WERI-Rb-1 (cell line): Measurements from ENCODE around the gene MPP3.

Source experiments
- DNase-seq: peaks from one replicate; pipeline ENCODE4 v3.0.0-alpha.2; 2020
- H3K27ac ChIP-seq: fragments of 250-450 bp; sonication (Bioruptor Pico); 2 replicates; pipeline ENCODE4 v1.5.1; 2020; ENCODE audit warnings: mild to moderate bottlenecking, moderate library complexity
- H3K27me3 ChIP-seq: fragments of 250-450 bp; sonication (Bioruptor Pico); 2 replicates; pipeline ENCODE4 v1.5.1; 2021; ENCODE audit warnings: mild to moderate bottlenecking, low read depth, moderate library complexity; ENCODE audit not compliant: insufficient read depth, severe bottlenecking
- H3K36me3 ChIP-seq: fragments of 250-450 bp; sonication (Bioruptor Pico); 2 replicates; pipeline ENCODE4 v1.5.1; 2020; ENCODE audit warnings: mild to moderate bottlenecking, moderate library complexity
- H3K4me3 ChIP-seq: 2 replicates; pipeline ENCODE4 v1.5.1; 2011; ENCODE audit warnings: low read depth, mild to moderate bottlenecking, control low read depth, low read length
- H3K9me3 ChIP-seq: fragments of 250-450 bp; sonication (Bioruptor Pico); 2 replicates; pipeline ENCODE4 v1.5.1; 2021; ENCODE audit warnings: mild to moderate bottlenecking, moderate library complexity; ENCODE audit not compliant: severe bottlenecking
- TF ChIP-seq, protein P1 (sequence below): IDR thresholded peaks from 2 replicates; pipeline ENCODE4 v1.5.1; 2011; ENCODE audit warnings: low read depth, mild to moderate bottlenecking, control low read depth, inconsistent platforms, low read length

Gene MPP3

DNA sequence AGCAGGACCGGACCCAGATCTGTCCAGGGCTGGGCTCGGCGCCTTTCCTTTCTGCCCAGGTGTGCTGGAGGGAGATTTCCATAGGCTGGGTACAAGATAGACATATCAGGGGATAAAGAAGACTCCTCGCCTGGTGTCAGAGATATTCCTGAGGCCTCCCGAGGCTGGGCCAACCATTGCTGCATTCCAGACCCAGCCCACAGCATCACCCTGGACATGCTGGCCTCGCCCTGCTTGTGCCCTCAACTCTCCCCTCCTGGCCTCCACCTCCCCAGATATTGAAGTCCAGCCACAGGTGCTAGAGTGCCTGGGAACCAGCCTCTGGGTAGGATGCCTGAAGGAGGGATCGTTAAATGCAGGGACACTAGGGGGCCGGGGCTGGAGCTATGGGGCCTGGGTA, 16.2 kb upstream of the MPP3 start:
- Histone ChIP-seq H3K9me3 (no peaks in the 10 kb centered on the region), H3K4me3 (no peak overlapping the region), H3K27me3 (no peaks in the 10 kb centered on the region), H3K36me3 (no peaks in the 10 kb centered on the region), H3K27ac (no peak overlapping the region)
- TF ChIP-seq, protein P1, sequence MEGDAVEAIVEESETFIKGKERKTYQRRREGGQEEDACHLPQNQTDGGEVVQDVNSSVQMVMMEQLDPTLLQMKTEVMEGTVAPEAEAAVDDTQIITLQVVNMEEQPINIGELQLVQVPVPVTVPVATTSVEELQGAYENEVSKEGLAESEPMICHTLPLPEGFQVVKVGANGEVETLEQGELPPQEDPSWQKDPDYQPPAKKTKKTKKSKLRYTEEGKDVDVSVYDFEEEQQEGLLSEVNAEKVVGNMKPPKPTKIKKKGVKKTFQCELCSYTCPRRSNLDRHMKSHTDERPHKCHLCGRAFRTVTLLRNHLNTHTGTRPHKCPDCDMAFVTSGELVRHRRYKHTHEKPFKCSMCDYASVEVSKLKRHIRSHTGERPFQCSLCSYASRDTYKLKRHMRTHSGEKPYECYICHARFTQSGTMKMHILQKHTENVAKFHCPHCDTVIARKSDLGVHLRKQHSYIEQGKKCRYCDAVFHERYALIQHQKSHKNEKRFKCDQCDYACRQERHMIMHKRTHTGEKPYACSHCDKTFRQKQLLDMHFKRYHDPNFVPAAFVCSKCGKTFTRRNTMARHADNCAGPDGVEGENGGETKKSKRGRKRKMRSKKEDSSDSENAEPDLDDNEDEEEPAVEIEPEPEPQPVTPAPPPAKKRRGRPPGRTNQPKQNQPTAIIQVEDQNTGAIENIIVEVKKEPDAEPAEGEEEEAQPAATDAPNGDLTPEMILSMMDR: no peak
- no peak for DNase-seq

DNA sequence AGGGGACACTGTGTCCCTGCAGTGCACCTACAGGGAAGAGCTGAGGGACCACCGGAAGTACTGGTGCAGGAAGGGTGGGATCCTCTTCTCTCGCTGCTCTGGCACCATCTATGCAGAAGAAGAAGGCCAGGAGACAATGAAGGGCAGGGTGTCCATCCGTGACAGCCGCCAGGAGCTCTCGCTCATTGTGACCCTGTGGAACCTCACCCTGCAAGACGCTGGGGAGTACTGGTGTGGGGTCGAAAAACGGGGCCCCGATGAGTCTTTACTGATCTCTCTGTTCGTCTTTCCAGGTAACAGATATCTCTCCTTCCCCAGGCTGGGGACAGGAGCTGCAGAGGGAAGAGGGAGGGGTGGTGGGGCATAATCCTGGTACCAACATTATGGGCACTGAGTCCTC, 15.7 kb upstream of the MPP3 start:
- TF ChIP-seq, protein P1: no peak
- Histone ChIP-seq H3K36me3 (no peaks in the 10 kb centered on the region), H3K27ac (no peak overlapping the region), H3K4me3 (no peak overlapping the region), H3K27me3 (no peaks in the 10 kb centered on the region), H3K9me3 (no peaks in the 10 kb centered on the region)
- no peak for DNase-seq

DNA sequence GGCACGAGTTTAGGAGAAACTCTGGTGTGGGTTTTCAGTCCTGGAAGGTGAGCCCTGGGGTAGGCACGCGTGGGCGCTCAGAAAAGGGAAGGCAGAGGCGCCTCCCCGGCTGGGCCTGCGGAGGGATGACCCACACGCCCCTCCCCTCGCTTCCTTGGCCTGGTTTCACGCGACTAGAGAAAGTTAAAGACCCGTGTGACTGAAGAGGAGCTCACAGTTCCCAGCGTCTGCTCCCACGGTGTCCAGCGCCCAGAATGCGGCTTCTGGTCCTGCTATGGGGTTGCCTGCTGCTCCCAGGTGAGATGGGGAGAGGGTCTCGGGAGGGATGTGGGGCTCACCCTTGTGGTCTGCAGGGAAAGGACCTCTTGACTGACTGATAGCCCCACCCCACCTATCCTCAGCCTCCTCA, 14.0 kb upstream of the MPP3 start, which contains the start of gene CD300LG:
Gene CD300LG, plus strand, starts transcription at position 214 of the 409 bp plus-strand sequence. Its CDS starts 41 bp downstream, at position 255.
- Histone ChIP-seq H3K9me3 (no peaks in the 10 kb centered on the region), H3K27me3 (no peaks in the 10 kb centered on the region), H3K4me3 (no peak within 1 kb of the TSS), H3K27ac (no peak within 1 kb of the TSS), H3K36me3 (no peaks in the 10 kb centered on the region)
- no peak for DNase-seq
- TF ChIP-seq, protein P1: no peak

DNA sequence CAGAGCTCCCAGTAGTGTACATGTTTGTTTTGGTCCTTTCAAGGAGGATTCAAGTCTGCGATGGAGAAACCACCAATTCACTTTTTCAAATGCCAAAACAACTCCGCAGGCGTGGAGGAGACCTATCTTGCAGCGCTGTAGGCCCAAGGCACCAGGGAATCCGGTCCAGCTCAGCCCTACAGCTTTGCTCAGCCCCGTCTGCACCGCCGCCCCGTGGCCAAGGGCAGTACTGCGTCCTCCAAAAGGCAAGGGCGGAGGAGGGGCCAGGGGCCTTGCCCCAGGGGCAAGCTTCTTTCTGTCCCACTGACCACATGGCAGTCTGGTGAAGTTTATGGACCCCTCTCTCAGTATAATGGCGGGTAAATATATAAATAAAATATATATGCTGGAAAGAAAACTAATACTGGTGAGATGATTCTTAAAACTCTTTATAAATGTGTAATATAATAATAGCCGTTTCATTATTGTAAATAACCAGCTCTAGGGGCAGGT, 13.3 kb upstream of the MPP3 start:
- TF ChIP-seq, protein P1: peak; percentile 99
- H3K27me3 ChIP-seq: no peaks in the 10 kb centered on the region

DNA sequence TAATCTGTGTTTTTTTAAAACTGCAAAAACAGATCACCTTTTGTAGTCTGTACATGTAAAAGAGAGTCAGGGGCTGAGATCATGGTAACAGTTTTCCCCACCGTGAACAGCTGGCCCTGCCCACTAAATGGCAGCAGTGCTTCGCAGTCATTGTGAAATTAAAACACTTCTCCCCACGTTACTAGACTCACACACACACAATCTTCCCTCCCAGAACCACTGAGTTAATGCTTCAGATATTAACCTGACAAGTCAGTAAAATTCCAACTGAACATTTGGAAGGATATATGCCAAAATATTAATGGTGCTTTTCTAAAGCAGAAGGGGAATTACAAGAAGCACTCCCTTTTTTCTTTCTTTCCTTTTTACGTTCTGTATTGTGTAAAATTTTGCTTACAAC, 12.8 kb upstream of the MPP3 start:
- H3K9me3 ChIP-seq: no peaks in the 10 kb centered on the region
- H3K27ac ChIP-seq: no peak overlapping the region
- H3K36me3 ChIP-seq: no peaks in the 10 kb centered on the region
- H3K27me3 ChIP-seq: no peaks in the 10 kb centered on the region
- TF ChIP-seq, protein P1: no peak
- no peak overlapping the region for H3K4me3 ChIP-seq
- no peak for DNase-seq

More for the DNA sequence above, 13.3 kb upstream of the MPP3 start:
- Histone ChIP-seq H3K27ac (no peak overlapping the region), H3K9me3 (no peaks in the 10 kb centered on the region), H3K4me3 (no peak overlapping the region), H3K36me3 (no peaks in the 10 kb centered on the region)
- DNase-seq: peak; percentile 94

DNA sequence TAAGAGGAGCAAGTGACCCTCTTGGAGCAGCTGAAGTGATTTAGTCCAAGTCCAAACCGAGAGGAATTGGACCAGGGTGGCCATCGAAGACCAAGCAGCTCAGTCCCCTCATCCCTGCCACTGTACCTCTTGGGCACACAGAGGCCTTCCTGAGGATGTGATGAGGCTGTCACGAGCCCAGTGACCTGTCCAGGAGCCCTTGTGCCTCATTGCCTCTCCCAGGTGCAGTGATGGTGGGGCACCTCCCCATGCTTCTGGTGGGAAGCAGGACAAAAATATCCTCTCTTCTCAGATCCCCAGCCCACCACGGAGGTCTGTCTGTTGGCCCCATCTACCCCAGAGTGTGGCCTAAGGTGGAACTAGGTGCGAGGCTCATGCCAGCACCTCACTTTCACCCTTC, 11.3 kb upstream of the MPP3 start:
- Histone ChIP-seq H3K9me3 (no peaks in the 10 kb centered on the region), H3K27me3 (no peaks in the 10 kb centered on the region), H3K27ac (no peak overlapping the region), H3K4me3 (no peak overlapping the region), H3K36me3 (no peaks in the 10 kb centered on the region)
- TF ChIP-seq, protein P1: no peak
- DNase-seq: no peak
